Measurements from ENCODE around the gene NME3.

Gene NME3

DNA sequence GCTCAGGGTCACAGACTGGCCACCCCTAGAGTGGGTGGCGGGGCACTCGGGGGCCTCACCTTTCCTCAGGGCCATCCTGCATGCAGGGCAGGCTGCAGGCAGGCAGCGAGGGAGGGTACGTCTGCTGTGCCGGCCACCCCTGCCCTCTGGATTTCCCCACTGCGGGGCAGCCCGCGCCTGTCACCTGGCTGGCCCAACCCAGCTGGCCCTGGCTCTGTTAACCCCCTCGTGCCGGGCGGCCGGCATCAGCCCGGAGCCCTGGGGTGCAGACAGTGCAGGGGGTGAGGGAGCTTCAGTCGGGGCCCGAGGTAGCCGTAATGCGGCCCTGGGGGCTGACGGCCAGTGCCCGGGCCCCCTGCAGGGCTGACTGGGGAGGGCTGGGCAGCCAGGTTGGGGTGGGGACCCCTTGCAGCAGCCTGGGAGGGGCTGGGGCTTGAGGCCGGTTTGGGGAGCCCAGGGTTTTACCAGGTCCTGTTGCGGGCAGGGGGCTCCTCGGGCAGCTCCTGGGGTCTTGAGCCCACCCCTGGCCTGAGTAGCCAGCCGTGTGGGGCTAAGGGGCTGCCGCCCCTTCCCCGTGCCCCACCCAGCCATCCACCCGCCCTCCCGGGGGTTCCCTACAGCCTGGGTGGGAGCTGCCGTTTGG is 22.4 kb upstream of the NME3 start, which contains the start of gene IGFALS:
Gene IGFALS (minus strand): TSS at position 128 of the 643 bp plus-strand sequence. CDS start 53 bp downstream, at position 75.
- TF ChIP-seq, protein P1, sequence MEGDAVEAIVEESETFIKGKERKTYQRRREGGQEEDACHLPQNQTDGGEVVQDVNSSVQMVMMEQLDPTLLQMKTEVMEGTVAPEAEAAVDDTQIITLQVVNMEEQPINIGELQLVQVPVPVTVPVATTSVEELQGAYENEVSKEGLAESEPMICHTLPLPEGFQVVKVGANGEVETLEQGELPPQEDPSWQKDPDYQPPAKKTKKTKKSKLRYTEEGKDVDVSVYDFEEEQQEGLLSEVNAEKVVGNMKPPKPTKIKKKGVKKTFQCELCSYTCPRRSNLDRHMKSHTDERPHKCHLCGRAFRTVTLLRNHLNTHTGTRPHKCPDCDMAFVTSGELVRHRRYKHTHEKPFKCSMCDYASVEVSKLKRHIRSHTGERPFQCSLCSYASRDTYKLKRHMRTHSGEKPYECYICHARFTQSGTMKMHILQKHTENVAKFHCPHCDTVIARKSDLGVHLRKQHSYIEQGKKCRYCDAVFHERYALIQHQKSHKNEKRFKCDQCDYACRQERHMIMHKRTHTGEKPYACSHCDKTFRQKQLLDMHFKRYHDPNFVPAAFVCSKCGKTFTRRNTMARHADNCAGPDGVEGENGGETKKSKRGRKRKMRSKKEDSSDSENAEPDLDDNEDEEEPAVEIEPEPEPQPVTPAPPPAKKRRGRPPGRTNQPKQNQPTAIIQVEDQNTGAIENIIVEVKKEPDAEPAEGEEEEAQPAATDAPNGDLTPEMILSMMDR (IDR thresholded peaks at IDR 0.05; ENCODE audit: insufficient read depth, low read depth, low read length, missing control alignments) = no peak
- no peak for DNase-seq (ENCODE audit: low read depth)
- H3K4me3 ChIP-seq (ENCODE audit: low read depth, low read length) = no peak within 1 kb of the TSS

DNA sequence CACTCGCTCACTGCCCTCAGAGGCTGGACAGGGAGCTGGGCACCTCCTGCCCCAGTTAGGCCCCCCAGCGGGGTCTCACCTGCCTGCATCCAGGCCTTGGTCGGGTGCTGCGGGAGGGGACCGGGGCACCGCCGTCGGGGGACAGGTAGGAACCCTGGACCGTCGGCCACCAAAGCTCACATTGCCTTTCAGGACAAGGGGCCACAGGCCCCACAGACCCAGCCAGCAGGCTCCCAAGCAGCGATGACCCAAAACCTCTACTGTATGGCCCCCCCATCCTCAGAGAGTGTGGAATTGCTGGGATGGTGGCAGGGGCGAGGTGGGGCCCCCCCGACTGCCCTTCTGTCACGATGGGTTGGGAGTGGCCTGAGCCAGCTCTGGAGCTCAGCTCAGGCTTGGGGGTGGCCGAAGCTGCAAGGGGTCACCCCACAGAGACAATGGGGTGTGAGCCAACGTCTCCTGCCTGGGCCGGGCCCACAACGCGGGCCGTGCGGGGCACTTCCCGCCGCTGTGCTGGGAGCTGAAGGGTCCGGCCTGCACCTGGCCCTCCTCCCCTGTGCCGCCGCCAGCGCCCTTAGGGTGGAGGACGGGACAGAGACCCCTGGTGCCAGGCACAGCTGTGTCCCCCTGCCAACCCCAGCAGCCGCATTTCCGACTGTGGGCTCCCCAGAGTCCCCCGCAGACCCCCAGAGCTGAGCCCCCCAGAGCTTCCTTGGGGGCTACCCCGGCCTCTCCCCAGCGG is 21.7 kb upstream of the NME3 start:
- no peak overlapping the region for H3K4me3 ChIP-seq (ENCODE audit: low read depth, low read length)
- TF ChIP-seq, protein P1 (IDR thresholded peaks at IDR 0.05; ENCODE audit: insufficient read depth, low read depth, low read length, missing control alignments) = no peak
- DNase-seq (ENCODE audit: low read depth) = no peak

DNA sequence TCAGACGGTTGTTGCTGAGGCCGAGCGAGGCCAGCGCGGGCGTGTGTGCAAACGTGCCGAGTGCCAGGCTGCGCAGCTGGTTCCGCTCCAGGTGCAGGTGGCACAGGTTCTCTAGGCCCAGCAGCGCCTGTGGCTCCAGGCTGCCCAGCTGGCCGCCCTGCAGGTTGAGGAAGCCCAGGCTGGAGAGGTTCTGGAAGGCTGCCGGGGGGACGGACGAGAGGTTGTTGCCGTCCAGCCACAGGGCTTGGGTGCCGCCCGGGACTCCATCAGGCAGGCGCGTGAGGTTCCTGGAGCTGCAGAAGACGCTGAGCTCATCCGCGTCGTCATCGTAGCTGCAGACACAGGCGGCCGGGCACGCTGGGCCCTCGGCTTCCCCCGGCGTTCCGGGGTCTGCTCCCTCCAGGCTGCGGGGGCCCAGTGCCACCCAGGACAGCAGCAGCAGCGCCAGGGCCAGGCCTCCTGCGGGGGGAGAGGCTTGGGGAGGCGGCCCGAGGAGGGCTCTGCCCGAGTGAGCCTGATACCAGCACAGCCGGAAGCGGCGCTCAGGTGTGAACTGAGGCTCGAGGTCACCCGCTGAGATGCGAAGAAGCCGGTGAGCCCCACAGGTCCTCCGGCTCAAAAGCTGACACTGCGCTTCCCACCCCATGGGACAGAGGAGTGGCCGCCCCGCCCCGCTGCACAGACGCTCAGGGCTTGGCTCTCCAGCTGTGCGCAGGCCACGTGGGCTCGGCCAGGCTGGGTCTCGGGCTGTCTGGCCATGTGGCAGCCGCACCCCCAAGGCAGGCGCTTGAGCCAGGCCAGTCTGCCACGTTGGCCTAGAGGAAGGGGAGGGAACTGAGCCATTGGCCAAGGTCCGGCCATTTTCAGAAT is 20.8 kb upstream of the NME3 start:
- TF ChIP-seq, protein P1 (IDR thresholded peaks at IDR 0.05; ENCODE audit: insufficient read depth, low read depth, low read length, missing control alignments) = no peak
- no peak for DNase-seq (ENCODE audit: low read depth)

DNA sequence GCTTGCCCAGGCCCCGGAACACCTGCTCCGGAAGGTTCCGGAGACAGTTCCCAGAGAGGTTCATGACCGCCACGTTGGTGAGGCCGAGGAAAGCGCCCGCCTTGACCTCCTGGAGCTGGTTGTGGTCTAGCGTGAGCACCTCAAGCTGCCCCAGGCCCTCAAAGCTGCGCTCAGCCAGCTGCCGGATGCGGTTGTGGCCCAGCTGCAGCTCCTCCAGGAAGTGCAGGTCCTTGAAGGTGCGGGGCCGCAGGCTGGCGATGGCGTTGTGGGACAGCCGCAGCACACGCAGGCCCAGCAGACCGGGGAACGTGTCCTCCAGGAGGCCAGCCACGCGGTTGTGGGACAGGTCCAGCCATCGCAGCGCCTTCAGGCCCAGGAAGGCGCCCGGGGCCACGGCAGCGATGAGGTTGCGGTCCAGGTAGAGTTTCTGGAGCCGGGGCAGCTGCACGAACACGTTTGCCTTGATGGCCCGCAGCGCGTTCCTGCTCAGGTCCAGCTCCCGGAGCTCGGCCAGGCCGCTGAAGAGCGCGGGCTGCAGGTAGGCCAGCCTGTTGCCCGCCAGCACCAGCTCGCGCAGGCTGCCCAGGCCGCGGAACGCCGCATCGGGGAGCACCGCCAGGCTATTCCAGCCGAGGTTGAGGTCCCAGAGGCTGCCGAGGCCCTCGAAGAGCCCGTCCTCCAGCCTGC is 20.1 kb upstream of the NME3 start:
- H3K4me3 ChIP-seq (ENCODE audit: low read depth, low read length) = no peak overlapping the region
- no peak for DNase-seq (ENCODE audit: low read depth)
- TF ChIP-seq, protein P1 (IDR thresholded peaks at IDR 0.05; ENCODE audit: insufficient read depth, low read depth, low read length, missing control alignments) = no peak

More for the DNA sequence above, 20.8 kb upstream of the NME3 start:
- H3K4me3 ChIP-seq (ENCODE audit: low read depth, low read length) = no peak overlapping the region

DNA sequence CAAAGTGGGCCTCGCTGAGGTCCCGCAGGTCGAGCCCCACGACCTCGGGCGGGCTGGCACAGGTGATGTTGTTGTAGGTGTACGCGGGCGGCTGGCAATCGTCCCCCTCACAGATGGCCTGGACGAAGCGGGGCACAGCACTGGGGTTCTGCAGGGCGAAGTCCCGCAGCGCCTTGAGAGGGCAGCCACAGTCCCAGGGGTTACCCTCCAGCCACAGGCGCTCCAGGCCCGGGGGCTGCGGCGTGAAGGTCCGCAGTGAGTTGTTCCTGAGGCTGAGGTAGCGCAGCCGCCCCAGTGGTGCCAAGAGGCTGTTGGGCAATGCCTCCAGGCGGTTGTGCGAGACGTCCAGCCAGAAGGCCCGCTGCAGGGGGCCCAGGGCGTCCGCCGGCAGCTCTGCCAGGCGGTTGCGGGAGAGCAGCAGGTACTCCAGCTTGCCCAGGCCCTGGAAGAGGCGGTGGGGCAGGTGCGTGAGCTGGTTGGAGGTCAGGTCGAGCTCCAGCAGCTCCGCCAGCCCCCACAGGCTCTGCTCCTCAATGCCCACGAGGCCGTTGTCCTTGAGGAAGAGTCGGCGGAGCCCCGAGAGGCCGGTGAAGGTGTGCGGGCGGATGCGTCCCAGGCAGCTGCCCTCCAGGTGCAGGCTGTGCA is 19.4 kb upstream of the NME3 start:
- H3K4me3 ChIP-seq (ENCODE audit: low read depth, low read length) = no peak overlapping the region
- TF ChIP-seq, protein P1 (IDR thresholded peaks at IDR 0.05; ENCODE audit: insufficient read depth, low read depth, low read length, missing control alignments) = no peak
- no peak for DNase-seq (ENCODE audit: low read depth)

DNA sequence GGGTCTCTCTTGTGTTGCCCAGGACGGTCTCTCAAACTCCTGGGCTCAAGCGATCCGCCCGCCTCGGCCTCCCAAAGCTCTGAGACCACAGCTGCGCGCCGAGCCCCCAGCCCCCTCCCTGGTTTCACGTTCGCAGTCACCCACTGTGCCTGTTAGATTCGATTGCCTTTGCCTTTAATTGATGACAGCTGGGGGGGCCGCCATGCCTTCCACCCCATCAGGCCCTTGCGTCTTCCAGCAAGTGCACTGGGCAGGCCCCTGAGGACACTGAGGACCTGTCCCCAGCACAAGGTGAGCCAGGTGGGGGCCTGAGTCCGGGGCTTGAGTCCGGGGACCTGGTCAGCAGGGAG is 18.9 kb upstream of the NME3 start:
- no peak overlapping the region for H3K4me3 ChIP-seq (ENCODE audit: low read depth, low read length)
- DNase-seq (ENCODE audit: low read depth) = no peak
- TF ChIP-seq, protein P1 (IDR thresholded peaks at IDR 0.05; ENCODE audit: insufficient read depth, low read depth, low read length, missing control alignments) = no peak

Measured in GM12865 (cell line).